Loucy (cell line): ENCODE results near the gene SETBP1.

Experiments used
- H2AFZ ChIP-seq: fragments of 200-600 bp; sonication (generic); 2 replicates; pipeline ENCODE4 v1.6.0; 2016; ENCODE audit warnings: antibody characterized with exemption, mild to moderate bottlenecking, low read length, moderate library complexity
- H3F3A ChIP-seq: fragments of 200-600 bp; 2 replicates; pipeline ENCODE4 v1.6.0; 2016; ENCODE audit warnings: antibody characterized with exemption, low read depth, mild to moderate bottlenecking
- H3K27me3 ChIP-seq: fragments of 200-600 bp; sonication (generic); 2 replicates; pipeline ENCODE4 v1.6.1; 2014; ENCODE audit warnings: low read length, mild to moderate bottlenecking; ENCODE audit not compliant: insufficient read depth, poor library complexity, severe bottlenecking
- H3K36me3 ChIP-seq: fragments of 200-600 bp; sonication (generic); 2 replicates; pipeline ENCODE4 v1.6.1; 2016; ENCODE audit warnings: low read length; ENCODE audit not compliant: insufficient read depth
- H3K4me1 ChIP-seq: fragments of 200-600 bp; sonication (generic); 2 replicates; pipeline ENCODE4 v1.5.1; 2014; ENCODE audit warnings: low read length, mild to moderate bottlenecking; ENCODE audit not compliant: insufficient read depth, poor library complexity, severe bottlenecking
- H3K4me2 ChIP-seq: fragments of 200-600 bp; sonication (generic); 2 replicates; pipeline ENCODE4 v1.6.0; 2014; ENCODE audit warnings: antibody characterized with exemption, low read length, low read depth, mild to moderate bottlenecking; ENCODE audit not compliant: poor library complexity, severe bottlenecking
- H3K4me3 ChIP-seq: fragments of 200-600 bp; sonication (generic); 2 replicates; pipeline ENCODE4 v1.5.1; 2014; ENCODE audit warnings: low read length, mild to moderate bottlenecking, mixed read lengths; ENCODE audit not compliant: poor library complexity, severe bottlenecking
- H3K79me2 ChIP-seq: fragments of 200-600 bp; sonication (generic); 2 replicates; pipeline ENCODE4 v1.6.1; 2014; ENCODE audit warnings: low read length; ENCODE audit not compliant: insufficient read depth
- H3K9ac ChIP-seq: fragments of 200-600 bp; sonication (generic); 2 replicates; pipeline ENCODE4 v1.6.0; 2014; ENCODE audit warnings: mild to moderate bottlenecking, low read depth, low read length, moderate library complexity; ENCODE audit not compliant: poor library complexity, severe bottlenecking
- H3K9me2 ChIP-seq: fragments of 200-600 bp; sonication (generic); replicated peaks from 2 replicates; pipeline ENCODE4 v1.6.1; 2016; ENCODE audit warnings: low read depth, low read length, mixed read lengths
- H3K9me3 ChIP-seq: fragments of 200-600 bp; sonication (generic); 2 replicates; pipeline ENCODE4 v1.6.1; 2014; ENCODE audit warnings: mild to moderate bottlenecking, antibody characterized with exemption, low read length, low read depth; ENCODE audit not compliant: insufficient read depth
- H4K20me1 ChIP-seq: fragments of 200-600 bp; sonication (generic); 2 replicates; pipeline ENCODE4 v1.6.0; 2014; ENCODE audit warnings: antibody characterized with exemption, low read length, mild to moderate bottlenecking; ENCODE audit not compliant: insufficient read depth, poor library complexity, severe bottlenecking
- CTCF ChIP-seq: fragments of 200-600 bp; sonication (generic); conservative IDR thresholded peaks from 2 replicates; pipeline ENCODE4 v1.5.1; 2014; ENCODE audit warnings: mild to moderate bottlenecking, antibody characterized with exemption, low read length
- EZH2phosphoT487 ChIP-seq: fragments of 200-600 bp; IDR thresholded peaks from 2 replicates; pipeline ENCODE4 v1.6.1; 2018; ENCODE audit warnings: antibody characterized with exemption, mild to moderate bottlenecking, moderate library complexity, borderline replicate concordance

Gene SETBP1

GRCh38 chr18:44996261-44996660, 315.6 kb downstream of the SETBP1 start:
- H3K9me3 ChIP-seq = no peaks in the 10 kb centered on the region
- H2AFZ ChIP-seq = no peak overlapping the region
- no peaks in the 10 kb centered on the region for H3K27me3 ChIP-seq
- H3K9me2 ChIP-seq = no peaks in the 10 kb centered on the region
- no peaks in the 10 kb centered on the region for H4K20me1 ChIP-seq
- no peak overlapping the region for H3K4me3 ChIP-seq
- peaks cover 18% of the 10 kb centered on the region for H3K4me1 ChIP-seq
- H3F3A ChIP-seq = no peaks in the 10 kb centered on the region
- no peak overlapping the region for H3K9ac ChIP-seq
- peaks cover 3% of the 10 kb centered on the region; the same call in 1 of the 2 replicates for H3K36me3 ChIP-seq
- no peak overlapping the region for H3K4me2 ChIP-seq
- H3K79me2 ChIP-seq = no peaks in the 10 kb centered on the region
- TF ChIP-seq CTCF (no peak), EZH2phosphoT487 (no peak)

- H3K79me2 ChIP-seq = no peaks in the 10 kb centered on the region
- H3K4me2 ChIP-seq = no peak overlapping the region
- no peaks in the 10 kb centered on the region for H3K9me2 ChIP-seq
- TF ChIP-seq CTCF (no peak), EZH2phosphoT487 (no peak)
- H3F3A ChIP-seq = no peaks in the 10 kb centered on the region
- no peaks in the 10 kb centered on the region for H4K20me1 ChIP-seq
- no peak overlapping the region for H3K4me3 ChIP-seq
- no peak overlapping the region for H2AFZ ChIP-seq
- peaks cover 18% of the 10 kb centered on the region for H3K4me1 ChIP-seq
- no peak overlapping the region for H3K9ac ChIP-seq
- peaks cover 3% of the 10 kb centered on the region; the same call in 1 of the 2 replicates for H3K36me3 ChIP-seq
- no peaks in the 10 kb centered on the region for H3K27me3 ChIP-seq
- no peaks in the 10 kb centered on the region for H3K9me3 ChIP-seq
These were observed 316.5 kb downstream of the SETBP1 start for GRCh38 chr18:44997174-44997573.

- peaks cover 3% of the 10 kb centered on the region; the same call in 1 of the 2 replicates for H3K36me3 ChIP-seq
- H3K9me2 ChIP-seq = no peaks in the 10 kb centered on the region
- H3K4me3 ChIP-seq = no peak overlapping the region
- H3K4me1 ChIP-seq = peaks cover 18% of the 10 kb centered on the region
- no peak overlapping the region for H3K9ac ChIP-seq
- no peaks in the 10 kb centered on the region for H4K20me1 ChIP-seq
- no peaks in the 10 kb centered on the region for H3F3A ChIP-seq
- no peaks in the 10 kb centered on the region for H3K27me3 ChIP-seq
- H3K79me2 ChIP-seq = no peaks in the 10 kb centered on the region
- H2AFZ ChIP-seq = no peak overlapping the region
- no peak for TF ChIP-seq EZH2phosphoT487
- no peak for TF ChIP-seq CTCF
- H3K9me3 ChIP-seq = no peaks in the 10 kb centered on the region
- no peak overlapping the region for H3K4me2 ChIP-seq
These were observed 317.7 kb downstream of the SETBP1 start for GRCh38 chr18:44998360-44998759.
